SIG-M5 treated with dmso at 0.1 percent for 504 hours (cell line): ENCODE measurements around the gene GSK3B.
A peak's percentile ranks its signal among the peaks of the same experiment; 100 is the strongest.

Experiments used
- DNase-seq: peaks from one replicate; lab custom pipeline; 2025; ENCODE audit not compliant: unreplicated experiment; lab: John Stamatoyannopoulos, UW

GSK3B gene

DNA sequence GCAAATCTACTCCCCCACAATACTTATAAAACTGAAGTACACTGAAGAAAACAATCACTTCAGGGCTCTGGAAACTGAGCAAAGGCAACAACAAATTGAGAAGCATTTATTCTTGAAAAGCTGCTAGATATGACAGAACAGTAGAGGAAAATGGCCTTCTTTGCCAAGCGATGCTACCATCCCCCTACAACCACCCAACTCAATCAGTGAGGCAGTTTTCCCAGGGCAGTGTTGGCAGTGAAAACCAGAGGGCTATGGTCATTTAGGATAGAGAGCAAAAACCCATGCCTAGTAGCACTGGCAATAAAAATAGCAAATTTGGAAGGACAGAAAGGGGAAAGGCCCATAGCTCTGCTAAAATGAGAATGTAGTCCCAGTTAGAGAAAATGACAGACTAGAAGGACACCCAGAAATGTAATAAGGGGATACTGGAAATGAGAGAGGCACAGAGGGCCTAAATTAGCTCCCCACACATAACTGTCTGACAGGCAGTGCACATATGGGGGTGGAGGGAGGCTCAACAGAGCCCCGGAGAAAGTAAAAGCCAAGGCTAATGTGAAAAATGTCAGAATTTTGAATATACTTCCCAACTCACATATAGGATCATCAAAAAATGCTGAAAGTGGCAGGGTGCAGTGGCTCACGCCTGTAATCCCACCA is 143.5 kb downstream of the GSK3B start:
- no peak for DNase-seq

- DNase-seq, result no peak
These were observed 149.0 kb downstream of the GSK3B start for GRCh38 chr3:119945291-119945690.

GRCh38 chr3:119944091-119944490 is 150.2 kb downstream of the GSK3B start:
- no peak for DNase-seq

- DNase-seq, result no peak
These were observed 155.2 kb downstream of the GSK3B start for GRCh38 chr3:119939077-119939476.

DNA sequence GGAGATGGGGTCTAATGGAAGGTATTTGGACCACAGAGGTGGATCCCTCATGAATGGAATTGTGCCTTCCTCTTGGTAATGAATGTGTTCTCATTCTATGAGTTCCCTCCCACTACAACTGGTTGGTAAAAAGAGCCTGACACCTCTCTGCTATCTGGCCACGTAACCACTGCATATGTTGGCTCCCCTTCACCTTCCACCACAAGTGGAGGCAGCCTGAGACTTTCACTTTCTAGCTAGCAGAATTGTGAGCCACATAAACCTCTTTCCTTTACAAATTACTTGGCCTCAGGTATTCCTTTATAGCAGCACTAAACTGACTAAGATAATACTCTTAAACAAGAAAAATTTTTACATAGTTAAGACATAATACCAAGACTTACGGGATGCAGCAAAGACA is 157.0 kb downstream of the GSK3B start:
- no peak for DNase-seq

DNA sequence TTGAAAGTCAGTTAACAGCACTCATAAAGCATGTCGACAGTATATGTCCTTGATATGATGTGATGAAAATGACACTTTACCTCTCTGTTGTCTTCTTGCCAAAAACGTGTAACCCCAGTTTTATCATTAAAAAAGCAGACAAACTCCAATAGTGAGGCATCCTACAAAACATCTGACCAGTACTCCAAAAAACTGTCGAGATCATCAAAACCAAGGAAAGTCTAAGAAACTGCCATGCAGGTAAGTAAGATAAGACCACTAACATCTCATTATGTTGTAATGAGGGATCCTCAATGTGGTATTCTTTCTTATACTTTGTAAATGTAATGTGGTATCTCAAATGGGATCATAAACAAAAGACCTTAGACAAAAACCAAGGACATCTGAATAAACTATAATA is 160.0 kb downstream of the GSK3B start:
- DNase-seq, result no peak

- DNase-seq, result no peak
These were observed 161.0 kb downstream of the GSK3B start for GRCh38 chr3:119933207-119933606.

GRCh38 chr3:119930286-119930685 is 164.0 kb downstream of the GSK3B start:
- DNase-seq, result no peak

DNA sequence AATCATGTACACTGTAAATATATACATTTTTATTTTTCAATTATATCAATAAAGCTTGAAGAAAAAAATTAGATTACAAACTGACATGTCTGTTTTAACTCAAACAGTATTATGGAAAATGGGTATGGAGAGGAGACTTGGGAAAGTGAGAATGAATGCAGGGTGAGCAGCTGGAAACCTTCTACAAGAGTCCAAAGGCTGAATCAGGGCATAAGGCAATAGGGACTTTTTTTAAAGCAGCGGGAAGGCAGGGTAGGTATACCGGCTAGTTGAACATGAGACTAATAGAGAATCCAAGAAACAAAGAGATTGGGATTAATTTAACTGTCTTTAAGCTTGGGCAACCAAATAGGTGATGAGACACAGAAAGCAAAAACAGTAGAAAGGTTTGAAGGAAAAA is 167.1 kb downstream of the GSK3B start:
- DNase-seq, result no peak

DNA sequence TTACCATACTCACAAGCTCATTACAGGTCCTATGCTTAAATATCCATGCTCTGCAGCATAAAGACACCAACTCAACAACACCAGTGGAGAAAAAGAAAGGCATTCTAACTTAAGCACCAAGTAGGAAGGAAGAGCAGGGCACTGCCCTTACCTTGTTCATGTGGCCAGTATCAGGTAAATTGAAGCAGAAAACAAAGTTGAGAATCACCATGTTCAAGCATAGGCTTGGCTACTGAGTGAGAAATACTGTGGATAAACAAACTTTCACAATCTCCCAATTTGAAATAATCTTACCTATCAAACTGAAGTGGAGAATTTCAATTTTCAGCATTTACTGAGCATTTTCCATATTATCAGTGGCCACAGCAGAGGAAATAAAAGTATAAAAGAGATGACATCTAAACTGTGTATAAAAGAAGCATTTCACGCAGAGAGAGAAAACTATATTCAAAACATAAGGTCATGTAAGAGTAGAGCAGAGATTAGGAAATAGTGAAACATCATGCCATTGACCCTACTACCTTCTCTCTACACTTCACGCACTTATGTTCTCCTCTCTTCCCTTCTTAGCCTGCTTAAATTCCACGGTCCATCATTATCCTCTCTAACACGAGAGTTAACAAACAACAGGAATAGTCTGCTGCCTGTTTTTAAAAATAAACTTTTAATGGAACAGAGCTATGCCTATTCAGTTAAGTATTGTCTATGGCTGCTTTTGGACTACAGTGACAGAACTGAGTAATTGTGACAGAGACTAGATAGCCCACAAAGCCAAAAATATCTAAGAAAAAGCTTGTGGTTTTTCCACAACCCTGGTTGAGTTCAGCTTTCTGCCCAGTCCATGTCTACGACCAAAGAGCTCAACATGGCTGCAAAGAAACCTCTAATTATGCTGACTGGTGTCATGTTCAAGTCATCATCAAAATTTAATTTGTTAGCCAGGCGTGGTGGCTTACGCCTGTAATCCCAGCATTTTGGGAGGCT is 169.8 kb downstream of the GSK3B start:
- no peak for DNase-seq

- no peak for DNase-seq
These were observed 175.0 kb downstream of the GSK3B start for GRCh38 chr3:119918992-119919933.

GRCh38 chr3:119913021-119913420 is 181.2 kb downstream of the GSK3B start:
- no peak for DNase-seq

- no peak for DNase-seq
These were observed 182.0 kb downstream of the GSK3B start for GRCh38 chr3:119912220-119912619.

- DNase-seq, result no peak
These were observed 182.5 kb downstream of the GSK3B start for GRCh38 chr3:119911748-119912147.

DNA sequence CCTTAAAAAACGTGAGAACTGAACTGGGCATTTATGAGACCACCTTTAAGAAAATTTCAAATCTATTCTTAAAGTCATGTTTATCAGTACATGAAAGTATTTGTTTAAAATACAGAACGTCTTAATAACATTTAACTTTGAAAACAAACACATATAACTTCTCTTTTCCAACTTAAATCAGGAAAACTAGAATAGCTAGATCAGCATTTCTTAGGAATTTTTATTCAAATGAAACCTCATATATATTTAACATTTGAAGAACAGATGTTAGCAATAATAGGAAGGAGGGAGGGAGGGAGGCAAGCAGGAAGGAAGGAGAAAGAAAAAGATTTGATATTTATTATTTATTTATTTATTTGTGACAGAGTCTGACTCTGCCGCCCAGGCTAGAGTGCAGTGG is 192.2 kb downstream of the GSK3B start:
- no peak for DNase-seq

GRCh38 chr3:119901148-119901547 is 193.1 kb downstream of the GSK3B start:
- DNase-seq, result no peak

DNA sequence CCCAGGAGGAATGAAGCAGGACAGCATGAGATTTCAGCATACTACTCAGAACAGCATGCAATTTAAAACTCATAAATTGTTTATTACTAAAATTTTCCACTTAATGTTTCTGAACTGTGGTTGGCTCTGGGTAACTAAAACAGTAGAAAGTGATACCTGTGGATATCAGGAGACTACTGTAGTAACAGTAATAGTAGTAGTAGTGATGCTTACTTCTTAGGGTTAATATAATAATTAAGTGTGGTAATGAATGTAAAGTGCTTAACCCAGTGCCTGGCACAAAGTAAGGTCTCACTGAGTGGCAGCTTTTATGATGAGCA is 195.1 kb downstream of the GSK3B start:
- DNase-seq, result no peak

GRCh38 chr3:119898478-119899191 is 195.6 kb downstream of the GSK3B start:
- DNase-seq, result no peak

DNA sequence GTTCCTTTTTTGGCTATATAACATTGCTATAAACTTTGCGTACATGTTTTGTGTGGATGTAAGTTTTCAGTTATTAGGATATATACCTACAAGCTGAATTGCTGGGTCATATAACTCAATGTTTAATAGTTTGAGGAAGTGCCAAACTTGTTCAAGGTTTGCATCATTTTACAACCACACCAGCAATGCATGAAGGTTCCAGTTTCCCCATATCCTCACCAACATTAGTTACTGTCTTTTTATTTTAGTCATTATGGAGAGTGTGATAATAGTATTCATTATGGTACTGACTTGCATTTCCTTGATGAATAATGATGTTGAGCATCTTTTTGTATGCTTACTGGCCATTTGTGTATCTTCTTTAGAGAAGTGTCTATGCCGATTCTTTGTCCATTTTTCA is 200.1 kb downstream of the GSK3B start:
- DNase-seq, result peak; percentile 45

GRCh38 chr3:119893769-119894168 is 200.5 kb downstream of the GSK3B start:
- DNase-seq, result no peak
